H1 (cell line): ENCODE data around the gene SLC2A11. TPM values are rescaled to one million over a fixed set of nuclear protein-coding genes. Genes with fewer than 3 reads are reported as not detected.

Source experiments
- CTCF ChIA-PET: fragments of 300-600 bp; sonication (Branson Sonifier 250); formaldehyde crosslinking; loops from one replicate; lab custom pipeline; 2021; ENCODE audit not compliant: partially characterized antibody; lab: Charles Lee
- POLR2A ChIA-PET: fragments of 300-600 bp; sonication (Branson Sonifier 250); formaldehyde crosslinking; loops from one replicate; lab custom pipeline; 2021; ENCODE audit warnings: inconsistent platforms; ENCODE audit not compliant: partially characterized antibody; lab: Charles Lee
- DNase-seq, 2 experiments: peaks; one replicate each; pipeline versions ENCODE4 v3.0.0 to v3.0.0-alpha.2; 2010 to 2022; ENCODE audit warnings: low spot score in 2 of 2, low read depth in 1 of 2, mixed read lengths in 1 of 2
- FAIRE-seq: peaks from 2 replicates; lab custom pipeline; 2011; peaks lifted over from hg19 to GRCh38; lab: Jason Lieb, UNC
- H2AFZ ChIP-seq: 2 replicates; pipeline ENCODE4 v1.8.1; 2012; ENCODE audit warnings: low read length, inconsistent platforms
- H2AK5ac ChIP-seq: 2 replicates; pipeline ENCODE4 v1.6.1; 2013; ENCODE audit warnings: low read depth, low read length
- H2BK120ac ChIP-seq: replicated peaks from 2 replicates; pipeline ENCODE3; 2013; ENCODE audit warnings: low read depth, low read length, inconsistent platforms
- H2BK12ac ChIP-seq: 2 replicates; pipeline ENCODE4 v1.6.1; 2013; ENCODE audit warnings: low read depth, low read length
- H2BK15ac ChIP-seq: 2 replicates; pipeline ENCODE4 v1.6.1; 2013; ENCODE audit warnings: low read length
- H2BK20ac ChIP-seq: 2 replicates; pipeline ENCODE4 v1.6.1; 2013; ENCODE audit warnings: low read length
- H2BK5ac ChIP-seq: 2 replicates; pipeline ENCODE4 v1.6.1; 2013; ENCODE audit warnings: low read depth, low read length
- H3K14ac ChIP-seq: 2 replicates; pipeline ENCODE4 v1.6.1; 2013; ENCODE audit warnings: inconsistent platforms; ENCODE audit not compliant: insufficient read length
- H3K18ac ChIP-seq: 2 replicates; pipeline ENCODE4 v1.6.1; 2013; ENCODE audit warnings: low read length; ENCODE audit errors: extremely low read depth
- H3K23ac ChIP-seq: 2 replicates; pipeline ENCODE4 v1.6.1; 2013; ENCODE audit warnings: inconsistent platforms; ENCODE audit not compliant: insufficient read length
- H3K23me2 ChIP-seq: 2 replicates; pipeline ENCODE4 v1.6.1; 2013; ENCODE audit warnings: low read depth, low read length
- H3K27ac ChIP-seq: 2 replicates; pipeline ENCODE4 v1.6.1; 2011; ENCODE audit warnings: low read depth, low read length, inconsistent platforms
- H3K27me3 ChIP-seq, 4 experiments: replicated peaks in 1 of 4; 1 replicate in 1 of 4; 2 replicates in 3 of 4; pipeline versions ENCODE4 v1.6.1 to v1.8.1; 2011 to 2013; ENCODE audit warnings: low read length in 3 of 4, mild to moderate bottlenecking in 3 of 4, inconsistent platforms in 2 of 4, mixed read lengths in 2 of 4, moderate library complexity in 1 of 4; ENCODE audit not compliant: control insufficient read depth in 3 of 4, insufficient read depth in 3 of 4; ENCODE audit errors: extremely low read depth in 1 of 4
- H3K36me3 ChIP-seq, 4 experiments: 2 replicates each; pipeline versions ENCODE4 v1.6.1 to v1.8.1; 2011 to 2013; ENCODE audit warnings: mild to moderate bottlenecking in 4 of 4, low read length in 3 of 4, moderate library complexity in 2 of 4, control low read depth in 1 of 4, inconsistent platforms in 1 of 4; ENCODE audit not compliant: insufficient read depth in 4 of 4, control insufficient read depth in 2 of 4
- H3K4ac ChIP-seq: replicated peaks from 2 replicates; pipeline ENCODE3; 2013; ENCODE audit warnings: low read length, low read depth, mixed read lengths, inconsistent platforms; ENCODE audit not compliant: insufficient read length
- H3K4me1 ChIP-seq, 4 experiments: replicated peaks in 1 of 4; 1 replicate in 1 of 4; 2 replicates in 3 of 4; pipeline versions ENCODE4 v1.6.1 to v1.8.1; 2011 to 2013; ENCODE audit warnings: low read length in 3 of 4, inconsistent platforms in 2 of 4, mixed read lengths in 1 of 4; ENCODE audit not compliant: insufficient read depth in 4 of 4, control insufficient read depth in 3 of 4
- H3K4me2 ChIP-seq, 2 experiments: 2 replicates each; pipeline versions ENCODE4 v1.6.1 to v1.8.1; 2011 to 2013; ENCODE audit warnings: low read depth in 2 of 2, low read length in 2 of 2, control low read depth in 1 of 2, inconsistent platforms in 1 of 2, mild to moderate bottlenecking in 1 of 2; ENCODE audit not compliant: insufficient read depth in 1 of 2
- H3K4me3 ChIP-seq, 4 experiments: fragments of 200-600, 300-600 bp in 1 of 4; sonication (generic), shearing (Covaris generic), sonication (Bioruptor Twin) in 1 of 4; 2 replicates each; pipeline versions ENCODE4 v1.5.1 to v1.8.1; 2011 to 2016; ENCODE audit warnings: low read length in 4 of 4, low read depth in 3 of 4, control low read depth in 2 of 4, inconsistent platforms in 2 of 4, mild to moderate bottlenecking in 2 of 4, mixed read lengths in 1 of 4, moderate library complexity in 1 of 4; ENCODE audit not compliant: insufficient read depth in 2 of 4; ENCODE audit errors: extremely low read depth in 1 of 4
- H3K56ac ChIP-seq: replicated peaks from 2 replicates; pipeline ENCODE3; 2013; ENCODE audit warnings: low read depth, mild to moderate bottlenecking, mixed read lengths, low read length, inconsistent platforms; ENCODE audit not compliant: insufficient read length
- H3K79me1 ChIP-seq: 2 replicates; pipeline ENCODE4 v1.6.1; 2013; ENCODE audit warnings: low read depth, low read length, control low read depth
- H3K79me2 ChIP-seq, 2 experiments: 2 replicates each; pipeline versions ENCODE4 v1.6.1 to v1.8.1; 2012 to 2013; ENCODE audit warnings: low read length in 2 of 2, mild to moderate bottlenecking in 2 of 2, inconsistent platforms in 1 of 2; ENCODE audit not compliant: insufficient read depth in 2 of 2, control insufficient read depth in 1 of 2
- H3K9ac ChIP-seq, 4 experiments: replicated peaks in 1 of 4; 1 replicate in 1 of 4; 2 replicates in 3 of 4; pipeline versions ENCODE4 v1.6.1 to v1.8.1; 2011 to 2013; ENCODE audit warnings: low read depth in 3 of 4, low read length in 3 of 4, control low read depth in 2 of 4, mild to moderate bottlenecking in 2 of 4, moderate library complexity in 2 of 4, inconsistent platforms in 1 of 4; ENCODE audit errors: extremely low read depth in 1 of 4
- H3K9me3 ChIP-seq, 2 experiments: 2 replicates each; pipeline versions ENCODE4 v1.6.1 to v1.8.1; 2012 to 2013; ENCODE audit warnings: mild to moderate bottlenecking in 2 of 2, moderate library complexity in 2 of 2, control low read depth in 1 of 2, inconsistent platforms in 1 of 2, low read depth in 1 of 2, low read length in 1 of 2, mixed read lengths in 1 of 2; ENCODE audit not compliant: insufficient read depth in 2 of 2
- H4K20me1 ChIP-seq, 2 experiments: replicated peaks in 1 of 2; 2 replicates each; pipeline versions ENCODE3 to v1.8.1; 2011 to 2013; ENCODE audit warnings: inconsistent platforms in 2 of 2, low read length in 2 of 2, mild to moderate bottlenecking in 1 of 2; ENCODE audit not compliant: insufficient read depth in 2 of 2, control insufficient read depth in 1 of 2
- H4K5ac ChIP-seq: 2 replicates; pipeline ENCODE4 v1.6.1; 2013; ENCODE audit warnings: low read length, low read depth, mixed read lengths, inconsistent platforms; ENCODE audit not compliant: insufficient read length
- H4K8ac ChIP-seq: 2 replicates; pipeline ENCODE4 v1.8.0; 2013; ENCODE audit warnings: mild to moderate bottlenecking, moderate library complexity, low read length, inconsistent platforms; ENCODE audit not compliant: insufficient read depth; ENCODE audit errors: extremely low read depth
- H4K91ac ChIP-seq: replicated peaks from 2 replicates; pipeline ENCODE3; 2013; ENCODE audit warnings: low read length, mixed read lengths, inconsistent platforms; ENCODE audit not compliant: insufficient read length
- CEBPB ChIP-seq: IDR thresholded peaks from 2 replicates; pipeline ENCODE4 v1.6.1; 2012; ENCODE audit warnings: low read depth, low read length
- CHD2 ChIP-seq: IDR thresholded peaks from 2 replicates; pipeline ENCODE4 v1.6.1; 2012; ENCODE audit warnings: low read length, improper control_type of control experiment
- WGBS, 2 experiments: shearing (Covaris generic) in 1 of 2; methylation state at CpG; one replicate each; pipeline versions ENCODE4 v1.1.6 to v1.1.7; 2013 to 2015; ENCODE audit warnings: low lambda C conversion rate in 2 of 2, mixed read lengths in 2 of 2, inconsistent platforms in 1 of 2, low coverage in 1 of 2, missing lambda C conversion rate in 1 of 2; ENCODE audit not compliant: insufficient replicate concordance in 2 of 2, insufficient coverage in 1 of 2, insufficient read length in 1 of 2; ENCODE audit errors: extremely low coverage in 1 of 2, missing lambda C conversion rate in 1 of 2; 5-methylcytosine and 5-hydroxymethylcytosine counted together
- polyA plus RNA-seq, 7 experiments: library from polyadenylated mRNA; depleted of rRNA in 3 of 7; stranded (reverse) in 5 of 7; unstranded in 2 of 7; fragments of >200 nt in 5 of 7; fragments of 200-250 nt in 2 of 7; gene quantifications; 1 replicate in 5 of 7; 2 replicates in 1 of 7; 4 replicates in 1 of 7; pipeline versions ENCODE4 v1.2.1 to v1.2.3, GENCODE V29; 2011 to 2013; ENCODE audit warnings: missing spikeins in 2 of 7, mixed read lengths in 2 of 7
- total RNA-seq: library from RNA; stranded (reverse); fragmentation: NEBNext Ultra II Directional; extraction: Animal tissue kit (Norgen Biotek cat#: 25700); gene quantifications from 2 replicates; pipeline ENCODE4 v1.2.1, GENCODE V29; 2021

The SLC2A11 gene
- total and polyA plus RNA-seq, 2 of the 8 experiments (the other 6 are each of a cell fraction or from before 2014, with no cell fraction given) = 10.7 to 12.5 TPM

GRCh38 chr22:23812378-23812777, 45.3 kb upstream of the SLC2A11 start:
- no peak overlapping the region for H2BK20ac ChIP-seq
- H4K8ac ChIP-seq = no peak overlapping the region
- no peak overlapping the region for H2AFZ ChIP-seq
- H4K91ac ChIP-seq = no peak overlapping the region
- no peaks in the 10 kb centered on the region for H3K23me2 ChIP-seq
- no peaks in the 10 kb centered on the region for H3K79me2 ChIP-seq
- no peak overlapping the region for H3K4me2 ChIP-seq
- H3K27ac ChIP-seq = no peak overlapping the region
- CTCF ChIA-PET = interaction anchor here (0.9 to 2.0 kb wide), 3 partner anchors 13 to 76 kb away, joined by 3 to 6 read pairs (median 3); no protein-coding TSS in a partner anchor
- H2BK5ac ChIP-seq = no peak overlapping the region
- no peak overlapping the region for H3K56ac ChIP-seq
- no peaks in the 10 kb centered on the region for H3K9me3 ChIP-seq
- H3K14ac ChIP-seq = no peak overlapping the region
- DNase-seq (no peak), FAIRE-seq (no peak)
- 92% methylated on average over 4 of the region's 4 CpGs; no CpG with 5 or more reads in 1 of the 2 experiments for WGBS, 2 experiments
- H3K23ac ChIP-seq = no peak overlapping the region
- TF ChIP-seq CEBPB (peak; percentile 51; the same call in 1 of the 2 replicates), CHD2 (no peak)
- H2AK5ac ChIP-seq = no peak overlapping the region
- H3K79me1 ChIP-seq = no peaks in the 10 kb centered on the region
- no peak overlapping the region for H3K9ac ChIP-seq
- H2BK12ac ChIP-seq = no peak overlapping the region
- H4K5ac ChIP-seq = no peak overlapping the region
- H3K36me3 ChIP-seq = peaks cover 5 to 37% (median 20%) of the 10 kb centered on the region in 4 experiments; a peak in 6 of 8 replicates
- no peak overlapping the region for H2BK15ac ChIP-seq
- H3K4me3 ChIP-seq = no peak overlapping the region
- no peak overlapping the region for H2BK120ac ChIP-seq
- POLR2A ChIA-PET = interaction anchor here (0.8 to 2.5 kb wide), 3 partner anchors 9 to 20 kb away, joined by 3 to 8 read pairs (median 3); no protein-coding TSS in a partner anchor
- no peak overlapping the region for H3K4ac ChIP-seq
- H3K4me1 ChIP-seq = no peaks in the 10 kb centered on the region
- H4K20me1 ChIP-seq = no peaks in the 10 kb centered on the region
- H3K18ac ChIP-seq = no peak overlapping the region
- H3K27me3 ChIP-seq = no peaks in the 10 kb centered on the region
